ENCODE data around the gene LCE1D.

DNA sequence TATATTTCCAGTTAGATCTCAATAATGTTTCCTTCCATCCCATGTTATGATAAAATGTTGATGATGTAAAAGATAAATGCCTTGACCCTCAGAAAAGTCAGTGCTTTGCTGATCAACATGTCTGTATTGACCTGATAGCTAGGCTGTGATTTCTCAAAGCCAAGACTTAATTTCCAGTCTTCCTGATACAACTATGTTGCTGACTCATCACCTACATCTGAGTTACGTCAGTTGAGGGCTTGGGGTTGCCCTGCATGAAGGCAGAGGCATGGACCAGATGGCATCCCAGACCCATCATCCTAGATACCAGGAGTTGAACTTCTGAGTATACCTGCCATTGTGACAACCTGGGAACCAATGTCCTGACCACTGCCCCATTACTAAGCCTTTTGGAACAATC lies 4.8 kb downstream of the LCE1D start:
- no peak for TF ChIP-seq FOXP2 (optimal IDR thresholded peaks at IDR 0.05; ENCODE audit: borderline replicate concordance, extremely low read depth, extremely low read length, insufficient read depth)
- TF ChIP-seq, protein P1, sequence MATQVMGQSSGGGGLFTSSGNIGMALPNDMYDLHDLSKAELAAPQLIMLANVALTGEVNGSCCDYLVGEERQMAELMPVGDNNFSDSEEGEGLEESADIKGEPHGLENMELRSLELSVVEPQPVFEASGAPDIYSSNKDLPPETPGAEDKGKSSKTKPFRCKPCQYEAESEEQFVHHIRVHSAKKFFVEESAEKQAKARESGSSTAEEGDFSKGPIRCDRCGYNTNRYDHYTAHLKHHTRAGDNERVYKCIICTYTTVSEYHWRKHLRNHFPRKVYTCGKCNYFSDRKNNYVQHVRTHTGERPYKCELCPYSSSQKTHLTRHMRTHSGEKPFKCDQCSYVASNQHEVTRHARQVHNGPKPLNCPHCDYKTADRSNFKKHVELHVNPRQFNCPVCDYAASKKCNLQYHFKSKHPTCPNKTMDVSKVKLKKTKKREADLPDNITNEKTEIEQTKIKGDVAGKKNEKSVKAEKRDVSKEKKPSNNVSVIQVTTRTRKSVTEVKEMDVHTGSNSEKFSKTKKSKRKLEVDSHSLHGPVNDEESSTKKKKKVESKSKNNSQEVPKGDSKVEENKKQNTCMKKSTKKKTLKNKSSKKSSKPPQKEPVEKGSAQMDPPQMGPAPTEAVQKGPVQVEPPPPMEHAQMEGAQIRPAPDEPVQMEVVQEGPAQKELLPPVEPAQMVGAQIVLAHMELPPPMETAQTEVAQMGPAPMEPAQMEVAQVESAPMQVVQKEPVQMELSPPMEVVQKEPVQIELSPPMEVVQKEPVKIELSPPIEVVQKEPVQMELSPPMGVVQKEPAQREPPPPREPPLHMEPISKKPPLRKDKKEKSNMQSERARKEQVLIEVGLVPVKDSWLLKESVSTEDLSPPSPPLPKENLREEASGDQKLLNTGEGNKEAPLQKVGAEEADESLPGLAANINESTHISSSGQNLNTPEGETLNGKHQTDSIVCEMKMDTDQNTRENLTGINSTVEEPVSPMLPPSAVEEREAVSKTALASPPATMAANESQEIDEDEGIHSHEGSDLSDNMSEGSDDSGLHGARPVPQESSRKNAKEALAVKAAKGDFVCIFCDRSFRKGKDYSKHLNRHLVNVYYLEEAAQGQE (IDR thresholded peaks at IDR 0.05; ENCODE audit: insufficient read depth in 1 of 2, low read depth in 2 of 2, low read length in 2 of 2): no peak
- no peak for TF ChIP-seq POLR2AphosphoS5 (IDR thresholded peaks at IDR 0.05; ENCODE audit: low read depth, low read length)
- TF ChIP-seq SIN3A (IDR thresholded peaks at IDR 0.05; ENCODE audit: borderline replicate concordance, insufficient read depth, low read length): no peak

Measured in PFSK-1 (cell line).